ENCODE measurements around the gene ODAD4.

Gene ODAD4

DNA sequence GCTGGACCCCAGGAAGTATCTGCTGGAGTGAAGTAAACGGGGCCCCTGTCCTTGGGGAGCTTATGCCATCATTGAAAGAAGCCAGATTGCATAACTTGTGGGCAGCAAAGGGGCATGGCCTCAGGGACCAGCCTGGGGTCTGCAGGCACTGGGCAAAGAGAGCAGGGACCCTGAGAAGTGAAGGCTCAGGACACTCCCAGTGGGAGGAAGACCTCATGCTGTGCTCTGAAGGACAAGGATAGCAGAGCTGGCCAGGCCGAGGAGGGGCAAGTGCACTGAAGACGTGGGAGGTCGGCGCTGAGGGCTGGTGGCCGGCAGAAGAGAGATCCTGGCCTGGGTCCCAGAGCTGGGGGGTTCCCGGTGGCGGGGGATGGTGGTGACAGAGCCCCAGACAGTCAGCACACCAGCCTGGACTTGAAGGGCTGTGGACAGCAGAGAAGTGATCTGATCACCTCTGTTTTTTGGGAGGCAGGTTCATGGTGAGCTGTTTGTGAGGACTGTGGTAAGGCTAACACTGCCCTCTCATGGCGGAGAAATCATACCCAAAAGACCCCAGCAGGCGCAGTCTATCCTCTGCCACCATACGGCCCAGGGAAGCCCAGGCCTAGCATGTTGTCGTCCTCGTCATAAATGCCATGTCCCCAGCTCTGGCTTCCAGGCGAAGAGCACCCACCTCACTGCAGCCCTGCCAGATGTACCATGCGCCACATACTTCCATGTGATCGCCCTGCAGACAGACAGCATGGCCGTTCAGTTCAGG is 29.1 kb downstream of the ODAD4 start:
- Histone ChIP-seq H3K4me1 (ENCODE audit: insufficient read depth, low read length, poor library complexity, severe bottlenecking) (peaks cover 14% of the 10 kb centered on the region), H3K4me3 (ENCODE audit: low read length, poor library complexity, severe bottlenecking) (no peak overlapping the region), H3K27me3 (ENCODE audit: insufficient read depth, low read length, poor library complexity, severe bottlenecking) (no peaks in the 10 kb centered on the region), H3K4me2 (ENCODE audit: low read depth, low read length, poor library complexity, severe bottlenecking) (no peak overlapping the region), H3K79me2 (ENCODE audit: insufficient read depth, low read length) (no peaks in the 10 kb centered on the region), H3K36me3 (ENCODE audit: insufficient read depth, low read length) (no peaks in the 10 kb centered on the region), H3F3A (ENCODE audit: low read depth) (no peaks in the 10 kb centered on the region), H3K9ac (ENCODE audit: low read depth, low read length, poor library complexity, severe bottlenecking) (no peak overlapping the region), H4K20me1 (ENCODE audit: insufficient read depth, low read length, poor library complexity, severe bottlenecking) (no peaks in the 10 kb centered on the region), H3K9me3 (ENCODE audit: insufficient read depth, low read depth, low read length) (no peaks in the 10 kb centered on the region), H3K9me2 (replicated peaks; ENCODE audit: low read depth, low read length) (no peaks in the 10 kb centered on the region), H2AFZ (ENCODE audit: low read length) (no peak overlapping the region; the same call in 1 of the 2 replicates)
- peak; percentile 64 for TF ChIP-seq CTCF (conservative IDR thresholded peaks at IDR 0.05; ENCODE audit: low read length)
- no peak for TF ChIP-seq EZH2phosphoT487 (IDR thresholded peaks at IDR 0.05; ENCODE audit: borderline replicate concordance)

DNA sequence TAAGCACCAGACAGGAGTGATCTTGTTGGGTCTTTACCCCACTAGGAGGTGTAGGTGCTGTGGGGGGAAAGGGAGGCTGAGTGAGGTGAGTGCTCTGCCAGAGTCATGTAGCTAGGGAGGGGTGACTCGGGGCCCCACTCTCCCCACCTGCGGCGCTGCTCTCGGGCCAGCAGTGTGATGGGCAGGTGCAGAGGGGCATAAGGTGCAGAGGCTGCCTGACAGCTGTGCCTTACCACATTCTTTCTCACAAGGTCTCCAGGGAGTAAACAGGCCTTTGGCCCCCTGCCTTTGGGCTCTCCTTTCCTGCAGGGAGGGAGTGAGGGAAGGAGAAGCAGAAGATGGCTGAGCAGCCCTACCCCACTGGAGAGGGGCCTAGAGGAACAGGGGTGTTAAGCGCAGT is 31.7 kb downstream of the ODAD4 start:
- peaks cover 9% of the 10 kb centered on the region for H3K79me2 ChIP-seq (ENCODE audit: insufficient read depth, low read length)
- H3K4me2 ChIP-seq (ENCODE audit: low read depth, low read length, poor library complexity, severe bottlenecking), result no peak overlapping the region
- no peaks in the 10 kb centered on the region for H4K20me1 ChIP-seq (ENCODE audit: insufficient read depth, low read length, poor library complexity, severe bottlenecking)
- no peak overlapping the region for H3K9ac ChIP-seq (ENCODE audit: low read depth, low read length, poor library complexity, severe bottlenecking)
- no peaks in the 10 kb centered on the region for H3K9me2 ChIP-seq (replicated peaks; ENCODE audit: low read depth, low read length)
- H3K4me1 ChIP-seq (ENCODE audit: insufficient read depth, low read length, poor library complexity, severe bottlenecking), result peaks cover 22% of the 10 kb centered on the region
- H3K4me3 ChIP-seq (ENCODE audit: low read length, poor library complexity, severe bottlenecking), result no peak overlapping the region
- no peaks in the 10 kb centered on the region for H3K27me3 ChIP-seq (ENCODE audit: insufficient read depth, low read length, poor library complexity, severe bottlenecking)
- no peak overlapping the region for H2AFZ ChIP-seq (ENCODE audit: low read length)
- H3F3A ChIP-seq (ENCODE audit: low read depth), result no peaks in the 10 kb centered on the region; the same call in 1 of the 2 replicates
- H3K9me3 ChIP-seq (ENCODE audit: insufficient read depth, low read depth, low read length), result no peaks in the 10 kb centered on the region
- H3K36me3 ChIP-seq (ENCODE audit: insufficient read depth, low read length), result no peaks in the 10 kb centered on the region
- no peak for TF ChIP-seq EZH2phosphoT487 (IDR thresholded peaks at IDR 0.05; ENCODE audit: borderline replicate concordance)
- no peak for TF ChIP-seq CTCF (conservative IDR thresholded peaks at IDR 0.05; ENCODE audit: low read length)

DNA sequence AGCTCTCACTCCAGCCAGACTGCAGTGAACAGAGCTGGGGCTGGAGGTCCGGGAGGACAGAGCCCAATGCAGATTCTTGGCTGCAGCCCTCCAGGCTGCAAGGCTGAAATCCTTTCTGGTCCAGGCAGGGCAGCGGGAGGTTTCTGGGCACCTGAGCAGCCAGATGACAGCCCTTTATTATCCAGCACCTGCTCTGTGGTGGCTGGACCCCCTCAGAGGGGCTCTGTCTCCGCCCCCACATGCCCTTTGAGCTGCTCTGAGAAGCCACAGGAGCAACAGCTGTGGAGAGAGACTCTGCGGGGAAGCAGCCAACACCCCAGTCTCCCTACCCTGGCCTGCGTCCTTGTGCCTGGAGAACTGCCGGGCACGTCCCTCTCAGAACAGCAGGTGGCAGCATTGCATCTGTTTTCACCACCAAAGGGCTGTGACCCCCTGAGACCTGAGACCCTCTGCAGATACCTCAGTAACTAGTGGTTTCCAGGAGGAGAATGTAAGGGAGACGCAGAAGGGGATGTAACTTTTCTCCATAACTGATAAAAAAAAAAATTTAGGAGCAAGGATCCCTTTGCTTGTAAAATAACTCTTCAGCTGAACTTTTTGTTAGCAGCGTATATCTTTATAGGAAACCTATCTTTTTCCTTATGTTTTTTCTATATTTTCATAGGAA is 32.5 kb downstream of the ODAD4 start:
- H3F3A ChIP-seq (ENCODE audit: low read depth), result no peaks in the 10 kb centered on the region; the same call in 1 of the 2 replicates
- H3K27me3 ChIP-seq (ENCODE audit: insufficient read depth, low read length, poor library complexity, severe bottlenecking), result no peaks in the 10 kb centered on the region
- H2AFZ ChIP-seq (ENCODE audit: low read length), result peak overlapping the region; percentile 62; the same call in 1 of the 2 replicates
- H3K36me3 ChIP-seq (ENCODE audit: insufficient read depth, low read length), result no peaks in the 10 kb centered on the region
- H4K20me1 ChIP-seq (ENCODE audit: insufficient read depth, low read length, poor library complexity, severe bottlenecking), result no peaks in the 10 kb centered on the region
- H3K9me2 ChIP-seq (replicated peaks; ENCODE audit: low read depth, low read length), result no peaks in the 10 kb centered on the region
- TF ChIP-seq CTCF (conservative IDR thresholded peaks at IDR 0.05; ENCODE audit: low read length), result peak; percentile 98
- TF ChIP-seq EZH2phosphoT487 (IDR thresholded peaks at IDR 0.05; ENCODE audit: borderline replicate concordance), result no peak
- H3K9me3 ChIP-seq (ENCODE audit: insufficient read depth, low read depth, low read length), result no peaks in the 10 kb centered on the region
- H3K4me2 ChIP-seq (ENCODE audit: low read depth, low read length, poor library complexity, severe bottlenecking), result no peak overlapping the region
- no peak overlapping the region for H3K4me3 ChIP-seq (ENCODE audit: low read length, poor library complexity, severe bottlenecking)
- H3K4me1 ChIP-seq (ENCODE audit: insufficient read depth, low read length, poor library complexity, severe bottlenecking), result peaks cover 23% of the 10 kb centered on the region
- H3K79me2 ChIP-seq (ENCODE audit: insufficient read depth, low read length), result peaks cover 17% of the 10 kb centered on the region
- no peak overlapping the region for H3K9ac ChIP-seq (ENCODE audit: low read depth, low read length, poor library complexity, severe bottlenecking)

All from Loucy (cell line).